Activated CD4-positive, CD25-positive, alpha-beta regulatory T cell treated with anti-CD3 and anti-CD28 coated beads, Interleukin-2, amount 50 U/mL, for 72 hours (primary cell): Measurements from ENCODE around the gene C1orf115.
A peak's percentile ranks its signal among the peaks of the same experiment; 100 is the strongest.
"Not testable (repeated sequence)": the region's sequence is repeated elsewhere in the genome, so short reads cannot be mapped to it uniquely, and the experiment has no call there.

Experiments
- DNase-seq: peaks from one replicate; pipeline ENCODE4 v3.0.0; 2021

Gene C1orf115

GRCh38 chr1:220730486-220730885 lies 40.3 kb downstream of the C1orf115 start:
- DNase-seq: no peak

- no peak for DNase-seq
Observed at GRCh38 chr1:220732137-220732536, 42.0 kb downstream of the C1orf115 start.

GRCh38 chr1:220732621-220733020 lies 42.5 kb downstream of the C1orf115 start:
- no peak for DNase-seq

- peak; percentile 62 for DNase-seq
Observed at GRCh38 chr1:220733086-220733601, 43.0 kb downstream of the C1orf115 start.

- DNase-seq: no peak
Observed at GRCh38 chr1:220734571-220735326, 44.6 kb downstream of the C1orf115 start.

- not testable (repeated sequence) for DNase-seq
Observed at GRCh38 chr1:220736283-220736682, 46.1 kb downstream of the C1orf115 start.

GRCh38 chr1:220741349-220741748 lies 51.2 kb downstream of the C1orf115 start:
- no peak for DNase-seq

- no peak for DNase-seq
Observed at GRCh38 chr1:220741825-220742224, 51.7 kb downstream of the C1orf115 start.

- DNase-seq: no peak
Observed at GRCh38 chr1:220742520-220742919, 52.4 kb downstream of the C1orf115 start.

- DNase-seq: no peak
Observed at GRCh38 chr1:220746851-220747250, 56.7 kb downstream of the C1orf115 start.

GRCh38 chr1:220747437-220748088 lies 57.4 kb downstream of the C1orf115 start:
- DNase-seq: no peak

GRCh38 chr1:220748089-220748934 lies 58.1 kb downstream of the C1orf115 start, which contains the start of gene MTARC2:
Gene MTARC2, plus strand, starts transcription at chr1:220748322. Its CDS starts 210 bp downstream, at chr1:220748532.
- no peak for DNase-seq
